Kidney (tissue), 14 donors: Measurements from ENCODE around the gene AGPAT4. TPM values are rescaled to one million over a fixed set of nuclear protein-coding genes. Genes with fewer than 3 reads are reported as not detected.

ENCODE experiments used
- DNase-seq, 5 donors: peaks; one replicate each; pipeline ENCODE4 v3.0.0-alpha.2; 2013 to 2020
- FAIRE-seq: peaks from 2 replicates; lab custom pipeline; 2012; peaks lifted over from hg19 to GRCh38; lab: Jason Lieb, UNC
- H3K27ac ChIP-seq, 2 donors: one replicate each; pipeline ENCODE4 v1.7.0; 2013; ENCODE audit warnings: low read depth in 2 of 2, low read length in 2 of 2, inconsistent platforms in 1 of 2
- H3K27me3 ChIP-seq: one replicate; pipeline ENCODE4 v1.7.1; 2013; ENCODE audit warnings: low read length, inconsistent platforms; ENCODE audit not compliant: control insufficient read depth, insufficient read depth
- H3K36me3 ChIP-seq, 3 donors: one replicate each; pipeline versions ENCODE4 v1.7.0 to v1.7.1; 2013; ENCODE audit warnings: low read length in 3 of 3, control low read depth in 1 of 3, inconsistent platforms in 1 of 3; ENCODE audit not compliant: insufficient read depth in 3 of 3, control insufficient read depth in 2 of 3
- H3K4me1 ChIP-seq, 3 donors: one replicate each; pipeline versions ENCODE4 v1.7.0 to v1.7.1; 2013; ENCODE audit warnings: low read length in 3 of 3, inconsistent platforms in 1 of 3, low read depth in 1 of 3; ENCODE audit not compliant: control insufficient read depth in 2 of 3, insufficient read depth in 2 of 3
- H3K4me3 ChIP-seq, 3 donors: one replicate each; pipeline versions ENCODE4 v1.7.0 to v1.8.1; 2013; ENCODE audit warnings: low read length in 3 of 3, control low read depth in 1 of 3, inconsistent platforms in 1 of 3
- H3K9ac ChIP-seq, 3 donors: one replicate each; pipeline versions ENCODE4 v1.7.0 to v1.7.1; 2013; ENCODE audit warnings: low read length in 3 of 3, control low read depth in 1 of 3, inconsistent platforms in 1 of 3
- H3K9me3 ChIP-seq, 3 donors: one replicate each; pipeline versions ENCODE4 v1.7.0 to v1.7.1; 2013; ENCODE audit warnings: low read length in 3 of 3, control low read depth in 1 of 3, inconsistent platforms in 1 of 3; ENCODE audit not compliant: control insufficient read depth in 2 of 3, insufficient read depth in 1 of 3
- intact Hi-C: fragments of 100-400 bp; cut with DNase I; formaldehyde crosslinking; loops from one replicate; pipeline ENCODE4 v1.11.1; 2022
- polyA plus RNA-seq: library from polyadenylated mRNA; stranded (reverse); fragments of 350-450 nt; fragmentation: Illumina TruSeq; extraction: RNeasy Lipid Tissue Mini Kit (QIAGEN cat#74804); gene quantifications from one replicate; pipeline ENCODE4 v1.2.3, GENCODE V29; 2014; ENCODE audit warnings: low read depth, low replicate concordance; ENCODE audit not compliant: insufficient read depth
- total RNA-seq: library from RNA; stranded (reverse); fragmentation: NEBNext Ultra II Directional; extraction: Animal tissue kit (Norgen Biotek cat#: 25700); gene quantifications from one replicate; pipeline ENCODE4 v1.2.1, GENCODE V29; 2021
- TF ChIP-seq, protein P1 (sequence below): IDR thresholded peaks from 3 replicates; pipeline ENCODE4 v1.5.1; 2012; ENCODE audit warnings: mild to moderate bottlenecking, moderate library complexity, borderline replicate concordance; ENCODE audit not compliant: insufficient read depth; ENCODE audit errors: extremely low read depth
- donor health status: control.
- donor health status: control.
- donor health status: control.
- donor health status: control.
- donor health status: control.
- donor health status: DM: yes; HTN: yes; CAD: no.
- donor health status: Normal renal cell carcinoma (clear cell type).

The AGPAT4 gene
- total and polyA plus RNA-seq, 2 donors from 2014 or later: 3.3 to 12.3 TPM

DNA sequence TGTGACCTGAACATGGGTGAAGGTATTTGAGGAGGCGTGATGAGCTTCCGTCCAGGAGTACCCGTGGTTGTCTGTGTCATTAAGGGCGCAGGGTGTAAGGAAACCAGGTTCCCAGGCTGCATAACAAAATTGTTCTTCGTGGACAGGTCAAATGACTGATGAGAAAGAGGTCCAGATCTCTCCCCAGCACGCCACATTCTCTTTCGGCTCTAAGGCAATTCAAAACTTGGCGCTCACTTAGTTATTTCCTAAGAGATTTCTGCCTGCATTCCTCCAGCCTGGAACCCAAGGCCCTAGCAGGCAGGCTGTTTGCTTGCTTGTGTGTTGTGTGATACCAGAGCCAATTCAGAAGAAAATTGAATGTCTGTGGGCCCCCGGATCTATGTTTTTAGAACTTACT is 139.9 kb downstream of the AGPAT4 start:
- no peak overlapping the region for H3K27ac ChIP-seq
- FAIRE-seq: no peak
- no peak overlapping the region for H3K9ac ChIP-seq

DNA sequence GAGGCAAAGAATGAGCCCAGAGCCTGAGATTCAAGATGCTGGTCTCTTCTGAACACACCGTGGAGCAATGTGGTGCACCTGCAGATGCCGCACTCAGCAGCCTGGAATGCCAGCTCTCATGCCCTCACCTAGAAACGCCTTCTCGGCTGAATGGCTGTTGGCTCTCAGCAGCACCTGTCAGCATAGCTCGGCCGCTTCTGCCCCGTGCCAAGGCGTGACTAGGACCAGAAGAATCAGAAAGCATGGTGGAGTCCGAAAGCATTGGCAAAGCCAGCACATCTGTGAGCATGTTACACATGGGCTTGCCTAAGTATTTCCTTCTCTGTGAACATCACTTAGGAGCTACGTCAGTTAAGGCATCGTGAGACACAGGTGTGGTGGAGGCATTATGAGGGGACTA is 141.5 kb downstream of the AGPAT4 start:
- intact Hi-C loops: no loop called here
- H3K9ac ChIP-seq: no peak overlapping the region
- peaks cover 0 to 5% (median 2%) of the 10 kb centered on the region in 3 donors for H3K4me1 ChIP-seq
- H3K36me3 ChIP-seq: peaks cover 0 to 18% (median 13%) of the 10 kb centered on the region in 3 donors
- H3K4me3 ChIP-seq: no peak overlapping the region
- DNase-seq (peak in 1 of 5 donors; percentile 58), FAIRE-seq (no peak)
- H3K27ac ChIP-seq: no peak overlapping the region
- TF ChIP-seq, protein P1, sequence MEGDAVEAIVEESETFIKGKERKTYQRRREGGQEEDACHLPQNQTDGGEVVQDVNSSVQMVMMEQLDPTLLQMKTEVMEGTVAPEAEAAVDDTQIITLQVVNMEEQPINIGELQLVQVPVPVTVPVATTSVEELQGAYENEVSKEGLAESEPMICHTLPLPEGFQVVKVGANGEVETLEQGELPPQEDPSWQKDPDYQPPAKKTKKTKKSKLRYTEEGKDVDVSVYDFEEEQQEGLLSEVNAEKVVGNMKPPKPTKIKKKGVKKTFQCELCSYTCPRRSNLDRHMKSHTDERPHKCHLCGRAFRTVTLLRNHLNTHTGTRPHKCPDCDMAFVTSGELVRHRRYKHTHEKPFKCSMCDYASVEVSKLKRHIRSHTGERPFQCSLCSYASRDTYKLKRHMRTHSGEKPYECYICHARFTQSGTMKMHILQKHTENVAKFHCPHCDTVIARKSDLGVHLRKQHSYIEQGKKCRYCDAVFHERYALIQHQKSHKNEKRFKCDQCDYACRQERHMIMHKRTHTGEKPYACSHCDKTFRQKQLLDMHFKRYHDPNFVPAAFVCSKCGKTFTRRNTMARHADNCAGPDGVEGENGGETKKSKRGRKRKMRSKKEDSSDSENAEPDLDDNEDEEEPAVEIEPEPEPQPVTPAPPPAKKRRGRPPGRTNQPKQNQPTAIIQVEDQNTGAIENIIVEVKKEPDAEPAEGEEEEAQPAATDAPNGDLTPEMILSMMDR: no peak
- H3K9me3 ChIP-seq: no peaks in the 10 kb centered on the region
- H3K27me3 ChIP-seq: no peaks in the 10 kb centered on the region

More for the DNA sequence above, 139.9 kb downstream of the AGPAT4 start:
- DNase-seq: no peak
- intact Hi-C loops: no loop called here
- H3K4me3 ChIP-seq: no peak overlapping the region
- H3K4me1 ChIP-seq: peaks cover 0 to 5% (median 2%) of the 10 kb centered on the region in 3 donors
- no peaks in the 10 kb centered on the region for H3K9me3 ChIP-seq
- no peaks in the 10 kb centered on the region for H3K27me3 ChIP-seq
- TF ChIP-seq, protein P1: no peak
- H3K36me3 ChIP-seq: peaks cover 0 to 18% (median 9%) of the 10 kb centered on the region in 3 donors

DNA sequence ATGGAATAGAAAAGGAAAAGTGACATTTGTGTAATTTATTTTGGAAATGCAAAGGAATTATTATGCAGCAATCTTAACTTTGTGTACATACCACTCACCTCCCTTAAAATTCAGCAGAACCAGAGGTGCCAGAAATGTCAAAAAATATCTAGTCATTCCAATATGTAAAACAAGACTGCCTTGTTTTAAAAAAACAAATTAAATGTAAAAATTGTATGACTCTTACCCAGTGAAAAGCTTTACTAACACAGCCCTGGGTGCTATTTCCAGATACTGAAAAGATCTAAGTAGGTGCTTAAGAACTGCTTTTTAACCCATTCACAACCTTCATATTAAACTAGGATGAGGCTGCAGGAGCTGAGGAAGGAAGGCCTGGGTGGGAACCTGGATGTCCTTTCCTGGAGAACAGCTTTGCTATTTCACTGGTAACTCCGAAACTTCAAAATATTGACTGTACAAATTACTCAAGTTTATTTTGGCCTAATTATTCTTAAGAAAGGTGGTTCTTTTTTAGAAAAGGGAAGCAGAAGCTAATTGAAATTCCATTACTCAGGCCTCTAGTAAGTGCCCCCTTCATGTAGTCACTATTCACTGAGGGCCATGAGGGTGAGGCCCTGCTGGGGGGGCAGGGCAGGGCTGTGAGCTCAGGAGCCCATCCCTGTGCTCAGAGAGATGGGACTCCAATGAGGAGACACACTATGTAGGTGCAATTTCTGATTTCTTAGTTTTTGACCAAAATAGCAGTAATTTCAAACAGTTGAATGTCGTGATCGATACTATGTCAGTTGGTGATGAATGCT is 142.7 kb downstream of the AGPAT4 start:
- DNase-seq (no peak), FAIRE-seq (no peak)
- Histone ChIP-seq H3K4me1 (peaks cover 0 to 5% (median 2%) of the 10 kb centered on the region in 3 donors), H3K4me3 (no peak overlapping the region), H3K9ac (no peak overlapping the region), H3K36me3 (peaks cover 0 to 14% (median 12%) of the 10 kb centered on the region in 3 donors), H3K27me3 (no peaks in the 10 kb centered on the region), H3K9me3 (no peaks in the 10 kb centered on the region), H3K27ac (no peak overlapping the region)
- intact Hi-C loops: no loop called here
- TF ChIP-seq, protein P1: no peak
